A549 (cell line): ENCODE data around the gene REN. TPM values are rescaled to one million over a fixed set of nuclear protein-coding genes. Genes with fewer than 3 reads are reported as not detected.

Source experiments
- ATAC-seq, 2 experiments: fragments of 200-7000 bp in 1 of 2; fragments of >200 bp in 1 of 2; cut with Nextera tagmentation in 1 of 2; cut with Tn5 transposase in 1 of 2; 3 replicates each; pipeline versions ENCODE4 v1.8.0 to v1.9.1; 2018 to 2020; ENCODE audit warnings: mild to moderate bottlenecking in 1 of 2, moderate library complexity in 1 of 2
- CTCF ChIA-PET: fragments of 300-600 bp; sonication (Branson Sonifier 250); formaldehyde crosslinking; extraction: SDS; loops from one replicate; lab custom pipeline; 2021; ENCODE audit warnings: antibody characterized with exemption, inconsistent platforms; lab: Yijun Ruan, JAX
- POLR2A ChIA-PET: fragments of 350-600 bp; formaldehyde crosslinking; extraction: SDS; loops from one replicate; lab custom pipeline; 2021; ENCODE audit warnings: antibody characterized with exemption, inconsistent platforms; lab: Yijun Ruan, JAX
- DNase-seq, 2 experiments: peaks; one replicate each; pipeline versions ENCODE4 v3.0.0 to v3.0.0-alpha.2; 2011 to 2016; ENCODE audit warnings: low read depth in 1 of 2, low spot score in 1 of 2
- FAIRE-seq: peaks from 2 replicates; lab custom pipeline; 2011; peaks lifted over from hg19 to GRCh38; lab: Jason Lieb, UNC
- H3K27ac ChIP-seq, 2 experiments: fragments of >200 bp; sonication (Bioruptor Twin); formaldehyde crosslinking; 3 replicates each; pipeline ENCODE4 v1.5.1; 2016 to 2017
- H3K4me1 ChIP-seq: fragments of >200 bp; sonication (Bioruptor Twin); formaldehyde crosslinking; 3 replicates; pipeline ENCODE4 v1.6.1; 2016
- H3K4me2 ChIP-seq: fragments of >200 bp; sonication (Bioruptor Twin); formaldehyde crosslinking; 3 replicates; pipeline ENCODE4 v1.6.1; 2016
- H3K4me3 ChIP-seq: fragments of >200 bp; sonication (Bioruptor Twin); formaldehyde crosslinking; 3 replicates; pipeline ENCODE4 v1.5.1; 2016
- H3K9me3 ChIP-seq: fragments of >200 bp; sonication (Bioruptor Twin); formaldehyde crosslinking; 3 replicates; pipeline ENCODE4 v1.6.1; 2016
- BHLHE40 ChIP-seq: IDR thresholded peaks from 2 replicates; pipeline ENCODE4 v1.6.1; 2012; ENCODE audit warnings: low read depth, low read length, inconsistent platforms
- CBX8 ChIP-seq: fragments of 200-600 bp; sonication (generic); IDR thresholded peaks from 2 replicates; pipeline ENCODE4 v1.6.1; 2016
- E2F6 ChIP-seq: IDR thresholded peaks from 2 replicates; pipeline ENCODE4 v1.6.1; 2012; ENCODE audit warnings: low read depth, borderline replicate concordance
- EHMT2 ChIP-seq: fragments of 200-600 bp; sonication (generic); IDR thresholded peaks from 2 replicates; pipeline ENCODE4 v1.6.1; 2016; ENCODE audit warnings: antibody characterized with exemption, low read depth, mild to moderate bottlenecking, moderate library complexity
- EP300 ChIP-seq, 2 experiments: fragments of >200 bp; sonication (Bioruptor Twin); formaldehyde crosslinking; IDR thresholded peaks; 2 replicates in 1 of 2; 3 replicates in 1 of 2; pipeline ENCODE4 v1.6.1; 2016 to 2017
- FOSB ChIP-seq: fragments of 250-450 bp; sonication (Bioruptor Pico); IDR thresholded peaks from 2 replicates; pipeline ENCODE4 v1.5.0; 2020; ENCODE audit warnings: mild to moderate bottlenecking, moderate library complexity
- FOSL2 ChIP-seq, 2 experiments: fragments of 450-650 bp in 1 of 2; fragments of >200 bp in 1 of 2; sonication (Bioruptor Twin) in 1 of 2; formaldehyde crosslinking; IDR thresholded peaks; 2 replicates each; pipeline versions ENCODE4 v1.5.0 to v1.6.1; 2016 to 2020; ENCODE audit warnings: mild to moderate bottlenecking in 1 of 2, moderate library complexity in 1 of 2
- GATA3 ChIP-seq: IDR thresholded peaks from 2 replicates; pipeline ENCODE4 v1.6.1; 2012; ENCODE audit warnings: borderline replicate concordance
- HES2 ChIP-seq: fragments of >200 bp; sonication (Bioruptor Twin); formaldehyde crosslinking; IDR thresholded peaks from 2 replicates; pipeline ENCODE4 v1.6.1; 2016
- HEYL ChIP-seq: fragments of 250-450 bp; sonication (Bioruptor Pico); IDR thresholded peaks from 2 replicates; pipeline ENCODE4 v1.8.0; 2021; ENCODE audit warnings: mild to moderate bottlenecking, moderate library complexity
- HOXA7 ChIP-seq: fragments of 250-450 bp; sonication (Bioruptor Pico); IDR thresholded peaks from 2 replicates; pipeline ENCODE4 v1.5.0; 2020; ENCODE audit warnings: mild to moderate bottlenecking, moderate library complexity
- HOXB13 ChIP-seq: fragments of 250-450 bp; sonication (Bioruptor Pico); IDR thresholded peaks from 2 replicates; pipeline ENCODE4 v1.5.0; 2020; ENCODE audit warnings: low read depth, mild to moderate bottlenecking, moderate library complexity
- HOXB5 ChIP-seq: fragments of 250-450 bp; sonication (Bioruptor Pico); IDR thresholded peaks from 2 replicates; pipeline ENCODE4 v1.5.0; 2020; ENCODE audit warnings: mild to moderate bottlenecking, moderate library complexity
- JUNB ChIP-seq: fragments of >200 bp; sonication (Bioruptor Twin); formaldehyde crosslinking; IDR thresholded peaks from 2 replicates; pipeline ENCODE4 v1.6.1; 2016
- KDM1A ChIP-seq: fragments of 200-600 bp; sonication (generic); IDR thresholded peaks from 2 replicates; pipeline ENCODE4 v1.6.1; 2016; ENCODE audit warnings: low read depth, mild to moderate bottlenecking
- KDM5A ChIP-seq: fragments of 200-600 bp; sonication (generic); IDR thresholded peaks from 2 replicates; pipeline ENCODE4 v1.6.1; 2016; ENCODE audit warnings: antibody characterized with exemption, mild to moderate bottlenecking
- MAZ ChIP-seq: fragments of 150-350 bp; IDR thresholded peaks from 2 replicates; pipeline ENCODE4 v1.6.1; 2014; ENCODE audit warnings: antibody characterized with exemption, low read depth, low read length, borderline replicate concordance
- MYC ChIP-seq: IDR thresholded peaks from 2 replicates; pipeline ENCODE4 v1.6.1; 2012; ENCODE audit warnings: mild to moderate bottlenecking, inconsistent platforms, low read length, improper control_type of control experiment, borderline replicate concordance
- NFE2L2 ChIP-seq: fragments of 150-350 bp; conservative IDR thresholded peaks from 2 replicates; pipeline ENCODE4 v1.6.1; 2014; ENCODE audit warnings: low read length
- NPAS2 ChIP-seq: fragments of 250-450 bp; sonication (Bioruptor Pico); IDR thresholded peaks from 2 replicates; pipeline ENCODE4 v1.8.0; 2022; ENCODE audit warnings: mild to moderate bottlenecking, moderate library complexity, borderline replicate concordance
- NR3C1 ChIP-seq: fragments of >200 bp; sonication (Bioruptor Twin); formaldehyde crosslinking; IDR thresholded peaks from 3 replicates; pipeline ENCODE4 v1.6.1; 2017
- PBX3 ChIP-seq: IDR thresholded peaks from 2 replicates; pipeline ENCODE4 v1.6.1; 2012
- PHF8 ChIP-seq: fragments of 200-600 bp; sonication (generic); IDR thresholded peaks from 2 replicates; pipeline ENCODE4 v1.6.1; 2016; ENCODE audit warnings: low read depth, mild to moderate bottlenecking, antibody characterized with exemption, moderate library complexity, borderline replicate concordance
- POLR2A ChIP-seq: IDR thresholded peaks from 2 replicates; pipeline ENCODE4 v1.6.1; 2012; ENCODE audit warnings: mild to moderate bottlenecking, low read length
- RCOR1 ChIP-seq: fragments of 150-350 bp; IDR thresholded peaks from 2 replicates; pipeline ENCODE4 v1.6.1; 2014; ENCODE audit warnings: antibody characterized with exemption, low read length, low read depth
- TFCP2L1 ChIP-seq: fragments of 250-450 bp; sonication (Bioruptor Pico); IDR thresholded peaks from 2 replicates; pipeline ENCODE4 v1.5.0; 2021; ENCODE audit warnings: mild to moderate bottlenecking
- TP53 ChIP-seq: fragments of 250-450 bp; sonication (Bioruptor Pico); IDR thresholded peaks from 2 replicates; pipeline ENCODE4 v1.5.0; 2021; ENCODE audit warnings: mild to moderate bottlenecking, moderate library complexity
- USF2 ChIP-seq: fragments of 450-650 bp; IDR thresholded peaks from 2 replicates; pipeline ENCODE4 v1.6.1; 2014; ENCODE audit warnings: antibody characterized with exemption
- ZFP36 ChIP-seq: fragments of 450-650 bp; IDR thresholded peaks from 2 replicates; pipeline ENCODE4 v1.6.1; 2014; ENCODE audit warnings: borderline replicate concordance; ENCODE audit not compliant: partially characterized antibody
- ZSCAN20 ChIP-seq: fragments of 250-450 bp; sonication (Bioruptor Pico); IDR thresholded peaks from 2 replicates; pipeline ENCODE4 v1.8.0; 2022; ENCODE audit warnings: mild to moderate bottlenecking, moderate library complexity
- WGBS: methylation state at CpG from one replicate; pipeline ENCODE4 v1.1.6; 2017; ENCODE audit errors: missing lambda C conversion rate; 5-methylcytosine and 5-hydroxymethylcytosine counted together
- polyA plus RNA-seq, 4 experiments: library from polyadenylated mRNA; depleted of rRNA in 3 of 4; stranded (reverse); fragments of >200 nt; fragmentation: RNase III in 1 of 4; extraction: RNeasy Plus Mini Kit Qiagen cat#74134 plus additional on column Dnase treatment in 1 of 4; gene quantifications; 2 replicates in 3 of 4; 3 replicates in 1 of 4; pipeline ENCODE4 v1.2.3, GENCODE V29; 2011 to 2017

Gene REN
- polyA plus RNA-seq, 2 of the 4 experiments (the other 2 are of a cell fraction) = not detected

- no peak for TF ChIP-seq USF2
These were observed 27.9 kb upstream of the REN start (continued) for GRCh38 chr1:204194080-204194479.

GRCh38 chr1:204192589-204193352 lies 26.6 kb upstream of the REN start:
- peaks cover 5% of the 10 kb centered on the region; the same call in 1 of the 3 replicates for H3K4me1 ChIP-seq
- ATAC-seq (no peak), FAIRE-seq (no peak), DNase-seq (no peak)
- H3K4me2 ChIP-seq = no peak overlapping the region
- H3K9me3 ChIP-seq = no peaks in the 10 kb centered on the region
- ChIA-PET CTCF (interaction anchor here (1.0 to 7.1 kb wide), 4 partner anchors 13 to 171 kb away, joined by 3 to 56 read pairs (median 10); no protein-coding TSS in a partner anchor), POLR2A (no interaction called here)
- TF ChIP-seq KDM5A (no peak), NR3C1 (no peak), ZFP36 (peak; percentile 87), FOSB (CRISPR knock-in tag) (no peak)
- no peak overlapping the region for H3K4me3 ChIP-seq
- 85% methylated on average over 3 of the region's 3 CpGs for WGBS
- no peak overlapping the region for H3K27ac ChIP-seq

GRCh38 chr1:204192046-204192445 lies 25.9 kb upstream of the REN start:
- FAIRE-seq (no peak), ATAC-seq (no peak), DNase-seq (no peak)
- H3K4me2 ChIP-seq = no peak overlapping the region
- ChIA-PET POLR2A (no interaction called here), CTCF (interaction anchor here (0.7 to 7.1 kb wide), 8 partner anchors 14 to 172 kb away, joined by 3 to 56 read pairs (median 4); no protein-coding TSS in a partner anchor)
- H3K27ac ChIP-seq = no peak overlapping the region
- WGBS = 79% methylated on average over 2 of the region's 2 CpGs
- peaks cover 5% of the 10 kb centered on the region; the same call in 1 of the 3 replicates for H3K4me1 ChIP-seq
- H3K4me3 ChIP-seq = no peak overlapping the region
- TF ChIP-seq FOSB (CRISPR knock-in tag) (no peak), E2F6 (no peak), KDM1A (no peak), MYC (no peak), NFE2L2 (no peak), MAZ (no peak), FOSL2 (IDR thresholded peaks at IDR 0.05) (no peak), FOSL2 (CRISPR knock-in tag; IDR thresholded peaks at IDR 0.05) (no peak), CBX8 (no peak), HEYL (CRISPR knock-in tag) (no peak), TP53 (CRISPR knock-in tag) (no peak), HOXA7 (CRISPR knock-in tag) (no peak)
- no peaks in the 10 kb centered on the region for H3K9me3 ChIP-seq

- peaks cover 5% of the 10 kb centered on the region; the same call in 1 of the 3 replicates for H3K4me1 ChIP-seq
- no peak overlapping the region for H3K4me3 ChIP-seq
- ATAC-seq = no peak
- TF ChIP-seq POLR2A (no peak), JUNB (no peak), EHMT2 (no peak), HEYL (CRISPR knock-in tag) (no peak), MAZ (no peak), HOXB5 (no peak), EP300 (IDR thresholded peaks at IDR 0.05) (no peak), HES2 (no peak), NPAS2 (CRISPR knock-in tag) (no peak), BHLHE40 (no peak), HOXB13 (no peak), GATA3 (no peak), PBX3 (no peak), KDM5A (no peak), TFCP2L1 (CRISPR knock-in tag) (no peak), CBX8 (no peak), PHF8 (no peak), RCOR1 (no peak), ZSCAN20 (CRISPR knock-in tag) (no peak)
- TF ChIP-seq, all 56 proteins: peak for 0
- no peak overlapping the region for H3K27ac ChIP-seq
- DNase-seq = no peak
- ChIA-PET CTCF (interaction anchor here (0.8 to 7.1 kb wide), 9 partner anchors 15 to 172 kb away, joined by 3 to 56 read pairs (median 4); no protein-coding TSS in a partner anchor), POLR2A (no interaction called here)
- no peak overlapping the region for H3K4me2 ChIP-seq
- no peaks in the 10 kb centered on the region for H3K9me3 ChIP-seq
- FAIRE-seq = no peak
- 75% methylated on average over 7 of the region's 7 CpGs for WGBS
These were observed 25.3 kb upstream of the REN start for GRCh38 chr1:204191456-204191855.
